GM23248 (cell line): Measurements from ENCODE around the gene DYNC1H1. TPM values are rescaled to one million over a fixed set of nuclear protein-coding genes. Genes with fewer than 3 reads are reported as not detected.

Experiments
- DNase-seq: peaks from one replicate; pipeline ENCODE4 v3.0.0-alpha.2; 2015
- H2AFZ ChIP-seq: fragments of 200-600 bp; sonication (generic); 2 replicates; pipeline ENCODE4 v1.6.1; 2016; ENCODE audit warnings: antibody characterized with exemption
- H3F3A ChIP-seq: fragments of 200-600 bp; sonication (generic); 2 replicates; pipeline ENCODE4 v1.6.1; 2016; ENCODE audit warnings: mild to moderate bottlenecking, antibody characterized with exemption, mixed run types; ENCODE audit not compliant: insufficient read depth
- H3K27ac ChIP-seq: fragments of 200-600 bp; sonication (generic); 2 replicates; pipeline ENCODE4 v1.5.1; 2016; ENCODE audit warnings: mild to moderate bottlenecking
- H3K27me3 ChIP-seq: fragments of 200-600 bp; sonication (generic); replicated peaks from 2 replicates; pipeline ENCODE4 v1.6.1; 2016; ENCODE audit warnings: mild to moderate bottlenecking; ENCODE audit not compliant: insufficient read depth
- H3K36me3 ChIP-seq: fragments of 200-600 bp; sonication (generic); 2 replicates; pipeline ENCODE4 v1.6.1; 2016; ENCODE audit warnings: low read depth, mild to moderate bottlenecking
- H3K4me1 ChIP-seq: fragments of 200-600 bp; sonication (generic); 2 replicates; pipeline ENCODE4 v1.6.1; 2016; ENCODE audit warnings: mild to moderate bottlenecking; ENCODE audit not compliant: insufficient read depth
- H3K4me2 ChIP-seq: fragments of 200-600 bp; sonication (generic); one replicate; pipeline ENCODE4 v1.6.1; 2016; ENCODE audit warnings: mild to moderate bottlenecking; ENCODE audit not compliant: unreplicated experiment
- H3K4me3 ChIP-seq: fragments of 200-600 bp; sonication (generic); 2 replicates; pipeline ENCODE4 v1.5.1; 2016; ENCODE audit warnings: mild to moderate bottlenecking
- H3K79me2 ChIP-seq: fragments of 200-600 bp; sonication (generic); 2 replicates; pipeline ENCODE4 v1.6.1; 2016; ENCODE audit warnings: mild to moderate bottlenecking; ENCODE audit not compliant: insufficient read depth
- H3K9ac ChIP-seq: fragments of 200-600 bp; sonication (generic); 2 replicates; pipeline ENCODE4 v1.6.1; 2016; ENCODE audit warnings: mild to moderate bottlenecking
- H3K9me2 ChIP-seq: fragments of 200-600 bp; sonication (generic); 2 replicates; pipeline ENCODE4 v1.6.1; 2016; ENCODE audit warnings: mixed run types, mild to moderate bottlenecking, moderate library complexity; ENCODE audit not compliant: insufficient read depth
- H3K9me3 ChIP-seq: fragments of 200-600 bp; sonication (generic); one replicate; pipeline ENCODE4 v1.6.1; 2017; ENCODE audit warnings: low read depth
- H4K20me1 ChIP-seq: fragments of 200-600 bp; sonication (generic); 2 replicates; pipeline ENCODE4 v1.6.0; 2016; ENCODE audit not compliant: insufficient read depth
- EZH2 ChIP-seq: fragments of 200-600 bp; sonication (generic); IDR thresholded peaks from 2 replicates; pipeline ENCODE4 v1.6.1; 2018; ENCODE audit warnings: antibody characterized with exemption, mild to moderate bottlenecking; ENCODE audit not compliant: insufficient read depth, poor library complexity, severe bottlenecking
- EZH2phosphoT487 ChIP-seq: fragments of 200-600 bp; sonication (generic); IDR thresholded peaks from 2 replicates; pipeline ENCODE4 v1.6.1; 2018; ENCODE audit warnings: antibody characterized with exemption, moderate library complexity, mild to moderate bottlenecking, low read depth; ENCODE audit not compliant: insufficient read depth
- WGBS, 2 experiments: methylation state at CpG; one replicate each; pipeline ENCODE4 v1.1.6; 2015 to 2017; ENCODE audit warnings: low lambda C conversion rate in 2 of 2, low coverage in 1 of 2; ENCODE audit errors: missing lambda C conversion rate in 2 of 2; 5-methylcytosine and 5-hydroxymethylcytosine counted together
- in situ Hi-C: fragments of 300-500 bp; cut with MboI; formaldehyde crosslinking; loops from 2 replicates; pipeline ENCODE4 v1.15.0; 2020
- polyA plus RNA-seq: library from polyadenylated mRNA; unstranded; fragments of >200 nt; fragmentation: Nextera tagmentation; extraction: Ambion mirVana; gene quantifications from 2 replicates; pipeline ENCODE4 v1.2.1, GENCODE V29; 2016
- total RNA-seq: library from RNA; depleted of rRNA; stranded (reverse); fragments of >200 nt; shearing (Covaris generic); gene quantifications from 2 replicates; pipeline ENCODE4 v1.2.3, GENCODE V29; 2014; rRNA removed

Gene DYNC1H1
- total RNA-seq (391 and 475 TPM in 2 replicates), polyA plus RNA-seq (174 and 181 TPM in 2 replicates)

DNA sequence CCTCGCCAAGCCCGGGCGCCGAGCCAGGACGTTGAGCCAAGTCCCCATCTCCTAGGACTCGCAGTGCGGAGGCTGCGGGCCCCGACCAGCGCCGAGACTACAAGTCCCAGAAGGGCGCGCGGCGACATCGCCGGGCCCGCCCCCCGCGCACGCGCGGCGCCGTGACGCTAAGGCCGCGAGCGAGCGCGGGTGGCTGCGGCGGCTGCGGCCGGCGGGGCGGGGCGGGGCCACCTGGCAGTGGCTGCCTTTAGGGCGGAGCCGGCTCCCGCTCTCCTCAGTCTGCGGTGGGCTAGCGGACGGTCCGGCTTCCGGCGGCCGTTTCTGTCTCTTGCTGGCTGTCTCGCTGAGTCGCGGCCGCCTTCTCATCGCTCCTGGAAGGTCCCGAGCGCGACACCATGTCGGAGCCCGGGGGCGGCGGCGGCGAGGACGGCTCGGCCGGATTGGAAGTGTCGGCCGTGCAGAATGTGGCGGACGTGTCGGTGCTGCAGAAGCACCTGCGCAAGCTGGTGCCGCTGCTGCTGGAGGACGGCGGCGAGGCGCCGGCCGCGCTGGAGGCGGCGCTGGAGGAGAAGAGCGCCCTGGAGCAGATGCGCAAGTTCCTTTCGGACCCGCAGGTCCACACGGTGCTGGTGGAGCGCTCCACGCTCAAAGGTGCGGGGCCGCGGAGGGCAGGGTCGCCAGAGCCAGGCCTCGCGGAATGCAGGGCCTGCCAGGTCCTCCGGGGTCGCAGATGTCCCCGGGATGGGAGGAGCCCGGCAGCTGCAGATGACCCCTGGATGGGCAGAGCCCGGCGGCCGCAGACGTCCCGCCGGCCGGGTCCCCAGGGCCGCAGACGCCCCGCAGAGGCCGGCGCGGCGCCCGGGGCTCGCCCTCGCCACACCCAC, at the start of gene DYNC1H1:
Gene DYNC1H1, plus strand, starts transcription at position 277 of the 884 bp plus-strand sequence. Its CDS starts 119 bp downstream, at position 396.
- in situ Hi-C loops = loop anchor here (25.0 kb wide), 1 partner anchor 348 kb away; the partner anchor contains the start of genes MOK and ZNF839
- H3K4me3 ChIP-seq = peak within 1 kb of the TSS; percentile 95
- peak; percentile 97 for DNase-seq
- H3K9me2 ChIP-seq = no peaks in the 10 kb centered on the region
- peak within 1 kb of the TSS; percentile 95 for H3K9ac ChIP-seq
- peaks cover 8% of the 10 kb centered on the region; the same call in 1 of the 2 replicates for H3K36me3 ChIP-seq
- H3K79me2 ChIP-seq = peaks cover 51% of the 10 kb centered on the region
- peaks cover 27% of the 10 kb centered on the region for H3F3A ChIP-seq
- H3K27ac ChIP-seq = peak within 1 kb of the TSS; percentile 84
- H3K4me2 ChIP-seq = peak within 1 kb of the TSS; percentile 92
- WGBS, 2 experiments = 1% methylated on average over 65 to 104 of the region's 115 CpGs
- H3K27me3 ChIP-seq = no peaks in the 10 kb centered on the region
- no peaks in the 10 kb centered on the region for H3K9me3 ChIP-seq
- H3K4me1 ChIP-seq = peaks cover 40% of the 10 kb centered on the region
- H4K20me1 ChIP-seq = no peaks in the 10 kb centered on the region
- TF ChIP-seq EZH2phosphoT487 (no peak), EZH2 (no peak)
- peak within 1 kb of the TSS; percentile 89 for H2AFZ ChIP-seq

DNA sequence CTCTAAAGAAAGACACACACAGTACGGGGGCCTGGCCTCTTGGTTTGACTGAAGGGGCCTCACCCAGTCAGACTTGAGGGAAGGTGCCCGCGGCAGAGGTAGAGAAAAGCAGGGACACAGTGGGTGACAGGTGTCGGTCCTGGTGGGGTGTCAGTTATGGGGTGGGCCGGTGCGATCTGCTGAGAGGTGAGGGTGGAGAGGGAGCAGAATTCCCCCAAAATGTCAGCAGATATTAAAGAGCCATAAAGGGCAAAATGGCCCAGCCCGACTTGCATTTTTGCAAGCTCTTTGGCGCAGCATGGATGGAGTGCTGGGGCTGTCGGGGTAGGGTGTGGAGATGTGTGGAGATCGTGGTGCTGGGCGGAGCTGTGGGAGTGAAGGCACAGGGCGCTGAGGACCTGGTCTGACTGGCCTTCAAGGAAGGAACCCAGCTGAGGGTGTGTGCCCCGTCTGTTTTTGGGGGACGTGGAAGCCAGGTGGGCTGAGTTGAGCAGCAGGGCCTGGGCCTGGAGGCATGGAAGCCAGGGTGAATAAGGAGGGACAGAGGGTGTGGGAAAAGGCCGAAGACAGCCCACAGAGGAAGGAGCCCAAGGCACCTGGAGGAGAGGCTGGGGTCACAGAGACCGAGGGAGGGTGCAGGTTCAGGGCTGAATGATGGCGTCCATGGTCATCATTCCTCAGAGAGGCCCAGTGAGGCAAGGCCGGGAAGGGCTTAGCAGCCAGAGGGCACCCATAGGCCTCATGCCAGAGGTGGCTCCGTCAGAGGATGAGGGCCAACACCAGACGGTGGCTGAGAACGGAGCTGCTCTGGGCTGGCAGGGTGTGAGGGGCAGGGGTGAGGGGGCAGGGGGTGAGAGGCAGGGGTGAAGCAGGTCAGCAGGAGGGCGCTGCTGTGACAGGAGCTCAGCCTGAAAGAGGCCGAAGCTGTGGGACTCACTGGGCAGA, 48.2 kb upstream of the DYNC1H1 start:
- 0 out of 2 replicates have a peak, but pooled peaks cover 14% of the 10 kb centered on the region for H3K36me3 ChIP-seq
- no peaks in the 10 kb centered on the region for H3K4me1 ChIP-seq
- in situ Hi-C loops = no loop called here
- TF ChIP-seq EZH2phosphoT487 (no peak), EZH2 (no peak)
- no peaks in the 10 kb centered on the region for H3K27me3 ChIP-seq
- H3K27ac ChIP-seq = no peak overlapping the region
- H3K9me2 ChIP-seq = no peaks in the 10 kb centered on the region
- DNase-seq = no peak
- no peak overlapping the region for H2AFZ ChIP-seq
- no peaks in the 10 kb centered on the region for H3K9me3 ChIP-seq
- WGBS, 2 experiments = 91% methylated on average over 21 to 23 of the region's 23 CpGs
- H3K4me3 ChIP-seq = no peak overlapping the region
- no peak overlapping the region for H3K9ac ChIP-seq
- H3K79me2 ChIP-seq = no peaks in the 10 kb centered on the region
- H3F3A ChIP-seq = no peaks in the 10 kb centered on the region; the same call in 1 of the 2 replicates
- no peak overlapping the region for H3K4me2 ChIP-seq
- H4K20me1 ChIP-seq = no peaks in the 10 kb centered on the region

DNA sequence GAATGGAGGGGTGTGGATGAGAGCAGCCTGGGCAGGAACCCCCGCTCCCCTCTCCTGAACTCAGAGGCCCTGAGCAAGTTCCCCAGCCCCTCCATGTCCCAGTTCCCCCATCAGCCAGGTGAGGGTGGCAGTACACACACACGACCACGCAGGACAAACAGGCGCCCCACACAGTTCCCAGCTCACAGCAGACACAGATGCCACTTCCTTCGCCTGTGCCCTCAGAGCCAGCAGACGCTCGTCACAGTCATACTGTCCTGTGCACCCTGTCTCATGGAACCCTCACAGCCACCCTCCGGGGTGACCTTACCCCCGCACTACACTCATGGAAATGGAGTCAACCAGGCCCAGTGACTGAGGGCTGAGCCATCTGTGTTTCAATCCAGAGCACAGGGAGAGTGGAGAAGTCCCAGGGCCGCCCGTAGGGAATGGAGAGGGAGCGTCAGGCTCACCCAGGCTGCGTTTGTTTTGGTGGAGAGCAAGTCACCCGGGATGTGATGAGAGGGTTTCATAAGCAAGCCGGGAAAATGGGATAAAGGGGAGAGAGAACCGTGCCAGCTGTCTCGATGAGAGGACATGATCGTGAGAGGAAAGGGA, 47.5 kb upstream of the DYNC1H1 start:
- H3K4me1 ChIP-seq = no peaks in the 10 kb centered on the region
- H2AFZ ChIP-seq = no peak overlapping the region
- no peaks in the 10 kb centered on the region for H3K27me3 ChIP-seq
- in situ Hi-C loops = no loop called here
- H3F3A ChIP-seq = no peaks in the 10 kb centered on the region; the same call in 1 of the 2 replicates
- no peaks in the 10 kb centered on the region for H3K79me2 ChIP-seq
- no peaks in the 10 kb centered on the region for H3K9me3 ChIP-seq
- no peak overlapping the region for H3K4me3 ChIP-seq
- peaks cover 14% of the 10 kb centered on the region; the same call in 1 of the 2 replicates for H3K36me3 ChIP-seq
- no peak for DNase-seq
- no peak overlapping the region for H3K9ac ChIP-seq
- no peak overlapping the region for H3K4me2 ChIP-seq
- H3K27ac ChIP-seq = no peak overlapping the region
- H4K20me1 ChIP-seq = no peaks in the 10 kb centered on the region
- H3K9me2 ChIP-seq = no peaks in the 10 kb centered on the region
- TF ChIP-seq EZH2 = no peak
- TF ChIP-seq EZH2phosphoT487 = no peak
- WGBS, 2 experiments = 84 to 87% methylated on average over 16 to 18 of the region's 18 CpGs
